Lung (tissue), 12 donors: Measurements from ENCODE around the gene PACS1. TPM values are rescaled to one million over a fixed set of nuclear protein-coding genes. Genes with fewer than 3 reads are reported as not detected.

Experiments used
- ATAC-seq: fragments of 200-7000 bp; cut with Tn5 transposase; one replicate; pipeline ENCODE4 v1.9.1; 2020; ENCODE audit warnings: moderate number of reproducible peaks; ENCODE audit not compliant: insufficient read depth, low FRiP score
- DNase-seq, 3 donors: peaks; one replicate each; pipeline ENCODE4 v3.0.0-alpha.2; 2013 to 2017
- H3K27ac ChIP-seq, 2 donors: one replicate each; pipeline ENCODE4 v1.5.1; 2013; ENCODE audit warnings: mild to moderate bottlenecking in 2 of 2, moderate library complexity in 2 of 2, control low read depth in 1 of 2, inconsistent platforms in 1 of 2, low read depth in 1 of 2, low read length in 1 of 2
- H3K27me3 ChIP-seq, 3 donors: one replicate each; pipeline ENCODE4 v1.5.1; 2013; ENCODE audit warnings: low read length in 2 of 3; ENCODE audit not compliant: control insufficient read depth in 3 of 3, insufficient read depth in 3 of 3
- H3K36me3 ChIP-seq, 4 donors: one replicate each; pipeline ENCODE4 v1.5.1; 2013; ENCODE audit warnings: low read length in 4 of 4, mild to moderate bottlenecking in 1 of 4, moderate library complexity in 1 of 4; ENCODE audit not compliant: control insufficient read depth in 4 of 4, insufficient read depth in 4 of 4
- H3K4me1 ChIP-seq, 5 donors: one replicate each; pipeline ENCODE4 v1.5.1; 2013; ENCODE audit warnings: low read length in 5 of 5, mild to moderate bottlenecking in 2 of 5, moderate library complexity in 1 of 5; ENCODE audit not compliant: control insufficient read depth in 5 of 5, insufficient read depth in 5 of 5
- H3K4me3 ChIP-seq: one replicate; pipeline ENCODE4 v1.5.1; 2013; ENCODE audit warnings: mild to moderate bottlenecking, control low read depth, moderate library complexity
- H3K9ac ChIP-seq, 2 donors: one replicate each; pipeline ENCODE4 v1.5.1; 2013; ENCODE audit warnings: low read length in 2 of 2, control low read depth in 1 of 2; ENCODE audit not compliant: insufficient read depth in 1 of 2
- H3K9me3 ChIP-seq, 4 donors: one replicate each; pipeline ENCODE4 v1.5.1; 2013; ENCODE audit warnings: low read length in 3 of 4, mild to moderate bottlenecking in 1 of 4, moderate library complexity in 1 of 4; ENCODE audit not compliant: control insufficient read depth in 4 of 4, insufficient read depth in 3 of 4
- WGBS, 2 donors: extraction: QIAGEN DNeasy Blood & Tissue Kit; methylation state at CpG; one replicate each; pipeline ENCODE4 v1.1.7; 2013; 5-methylcytosine and 5-hydroxymethylcytosine counted together
- polyA plus RNA-seq, 2 donors: library from polyadenylated mRNA; stranded (reverse); fragments of 200-250 nt; gene quantifications; one replicate each; pipeline ENCODE4 v1.2.1, GENCODE V29; 2013
- total RNA-seq, 2 donors: library from RNA; depleted of rRNA in 1 of 2; stranded (reverse); fragments of >200 nt in 1 of 2; gene quantifications; one replicate each; pipeline ENCODE4 v1.2.1, GENCODE V29; 2014 to 2021
- TF ChIP-seq, protein P1 (sequence below): IDR thresholded peaks from 2 replicates; pipeline ENCODE4 v1.5.1; 2012; ENCODE audit warnings: mild to moderate bottlenecking; ENCODE audit errors: control extremely low read depth, extremely low read depth
- donor health status: control.
- donor health status: control.
- donor health status: Bipolar disorder and iron deficiency.
- donor health status: healthy.
- donor health status: DM: yes; HTN: yes; CAD: no.

The PACS1 gene
- total and polyA plus RNA-seq, 4 donors = 22.2 to 48.8 (median 34.7) TPM

DNA sequence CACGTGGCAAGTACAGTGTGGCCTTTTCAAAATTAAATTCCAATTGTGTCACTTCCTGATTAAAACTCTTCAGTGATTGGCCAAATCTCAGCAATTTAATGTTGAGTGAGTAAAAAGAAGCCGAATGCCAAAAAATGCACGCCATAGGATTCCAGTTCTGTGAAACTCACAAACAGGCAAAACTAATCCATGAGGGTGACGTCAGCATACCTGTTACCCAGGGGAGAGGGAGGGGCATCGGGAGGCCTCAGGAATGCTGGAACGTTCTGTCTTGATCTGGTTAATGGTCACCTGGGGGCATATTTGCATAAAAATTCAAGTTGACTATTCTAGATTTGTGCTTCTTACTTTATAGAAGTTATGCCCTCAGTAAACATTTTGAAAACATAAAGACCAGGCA is 158.4 kb downstream of the PACS1 start:
- no peak overlapping the region for H3K9ac ChIP-seq
- peak; percentile 53 for ATAC-seq
- no peaks in the 10 kb centered on the region for H3K27me3 ChIP-seq
- H3K9me3 ChIP-seq = no peaks in the 10 kb centered on the region
- no peak overlapping the region for H3K4me3 ChIP-seq
- 66 to 86% methylated on average over 6 of the region's 6 CpGs for WGBS, 2 donors
- peak; percentile 51 to 71 (median 57) for DNase-seq
- H3K27ac ChIP-seq = peak overlapping the region in 1 of 2 donors; percentile 71
- TF ChIP-seq, protein P1, sequence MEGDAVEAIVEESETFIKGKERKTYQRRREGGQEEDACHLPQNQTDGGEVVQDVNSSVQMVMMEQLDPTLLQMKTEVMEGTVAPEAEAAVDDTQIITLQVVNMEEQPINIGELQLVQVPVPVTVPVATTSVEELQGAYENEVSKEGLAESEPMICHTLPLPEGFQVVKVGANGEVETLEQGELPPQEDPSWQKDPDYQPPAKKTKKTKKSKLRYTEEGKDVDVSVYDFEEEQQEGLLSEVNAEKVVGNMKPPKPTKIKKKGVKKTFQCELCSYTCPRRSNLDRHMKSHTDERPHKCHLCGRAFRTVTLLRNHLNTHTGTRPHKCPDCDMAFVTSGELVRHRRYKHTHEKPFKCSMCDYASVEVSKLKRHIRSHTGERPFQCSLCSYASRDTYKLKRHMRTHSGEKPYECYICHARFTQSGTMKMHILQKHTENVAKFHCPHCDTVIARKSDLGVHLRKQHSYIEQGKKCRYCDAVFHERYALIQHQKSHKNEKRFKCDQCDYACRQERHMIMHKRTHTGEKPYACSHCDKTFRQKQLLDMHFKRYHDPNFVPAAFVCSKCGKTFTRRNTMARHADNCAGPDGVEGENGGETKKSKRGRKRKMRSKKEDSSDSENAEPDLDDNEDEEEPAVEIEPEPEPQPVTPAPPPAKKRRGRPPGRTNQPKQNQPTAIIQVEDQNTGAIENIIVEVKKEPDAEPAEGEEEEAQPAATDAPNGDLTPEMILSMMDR = no peak
- H3K4me1 ChIP-seq = no peaks in the 10 kb centered on the region
- H3K36me3 ChIP-seq = peaks cover 4 to 44% (median 22%) of the 10 kb centered on the region in 4 donors

DNA sequence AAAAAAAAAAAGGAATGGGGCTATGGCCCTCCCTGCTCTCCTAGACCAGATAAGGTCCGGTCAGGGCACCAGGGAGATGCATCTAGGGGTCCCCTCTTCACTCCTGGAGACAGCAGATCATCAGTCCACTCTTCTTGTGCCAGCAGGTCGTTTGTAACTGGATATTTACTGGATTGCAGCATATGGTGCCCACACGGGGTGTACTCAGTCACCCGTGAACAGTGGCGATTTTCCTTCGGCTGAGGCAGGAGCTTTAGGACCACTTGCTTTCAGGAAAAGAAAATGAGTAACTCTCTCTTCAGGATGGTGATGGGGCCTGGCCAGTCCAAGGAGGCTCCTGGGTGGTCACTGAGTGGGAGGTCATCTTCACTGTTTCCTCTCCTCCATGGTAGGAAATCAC is 160.1 kb downstream of the PACS1 start:
- no peak overlapping the region for H3K9ac ChIP-seq
- TF ChIP-seq, protein P1 = no peak
- peaks cover 12 to 52% (median 25%) of the 10 kb centered on the region in 4 donors for H3K36me3 ChIP-seq
- no peaks in the 10 kb centered on the region for H3K9me3 ChIP-seq
- WGBS, 2 donors = 89 to 93% methylated on average over 6 of the region's 6 CpGs
- ATAC-seq (no peak), DNase-seq (no peak)
- H3K27ac ChIP-seq = no peak overlapping the region
- no peaks in the 10 kb centered on the region for H3K4me1 ChIP-seq
- H3K4me3 ChIP-seq = no peak overlapping the region
- no peaks in the 10 kb centered on the region for H3K27me3 ChIP-seq

DNA sequence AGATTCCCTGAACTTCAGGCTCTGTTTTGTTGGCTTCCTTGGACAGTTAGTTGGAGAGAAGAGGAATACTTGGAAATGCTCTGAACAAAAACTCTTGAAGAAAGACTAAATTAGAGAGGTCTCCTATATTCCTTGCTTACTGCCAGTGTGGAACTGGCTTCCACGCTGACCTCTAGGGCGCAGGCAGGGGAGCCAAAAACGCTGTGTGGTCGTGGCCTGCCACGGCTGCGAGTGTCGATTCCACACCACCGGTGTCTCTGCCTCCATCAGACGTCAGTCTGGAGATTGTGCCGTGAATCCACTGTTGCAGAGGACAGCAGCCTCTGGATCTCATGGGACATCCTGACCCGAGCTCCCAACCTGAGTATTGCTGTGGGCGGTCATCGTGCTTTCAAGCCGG is 160.9 kb downstream of the PACS1 start:
- no peaks in the 10 kb centered on the region for H3K9me3 ChIP-seq
- TF ChIP-seq, protein P1 = no peak
- H3K9ac ChIP-seq = no peak overlapping the region
- 94 to 96% methylated on average over 14 of the region's 14 CpGs for WGBS, 2 donors
- H3K27me3 ChIP-seq = no peaks in the 10 kb centered on the region
- ATAC-seq = no peak
- H3K27ac ChIP-seq = no peak overlapping the region
- no peaks in the 10 kb centered on the region for H3K4me1 ChIP-seq
- no peak for DNase-seq
- no peak overlapping the region for H3K4me3 ChIP-seq
- H3K36me3 ChIP-seq = peaks cover 12 to 59% (median 25%) of the 10 kb centered on the region in 4 donors

DNA sequence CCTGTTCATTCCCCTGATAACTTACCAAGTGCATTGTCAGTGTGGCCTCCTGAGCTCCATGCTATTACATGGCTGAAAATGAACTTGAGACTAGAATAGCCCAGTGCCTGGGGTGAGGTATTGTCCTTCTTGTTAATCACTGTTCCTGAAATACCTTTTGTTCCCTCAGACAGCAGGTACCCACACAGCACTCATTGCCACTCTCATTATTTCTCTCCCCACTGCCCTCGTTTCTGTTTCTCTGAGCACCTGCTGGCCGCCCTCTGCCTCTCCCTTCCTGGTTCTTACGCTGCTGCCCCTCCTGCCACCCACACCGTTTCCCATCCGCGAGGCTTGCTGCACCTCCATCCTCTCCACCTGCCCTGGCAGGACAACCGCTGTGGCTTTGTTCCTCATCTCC is 161.5 kb downstream of the PACS1 start:
- Histone ChIP-seq H3K27me3 (no peaks in the 10 kb centered on the region), H3K9me3 (no peaks in the 10 kb centered on the region), H3K4me1 (no peaks in the 10 kb centered on the region), H3K36me3 (peaks cover 12 to 62% (median 24%) of the 10 kb centered on the region in 4 donors), H3K4me3 (no peak overlapping the region), H3K27ac (no peak overlapping the region), H3K9ac (no peak overlapping the region)
- no peak for ATAC-seq
- TF ChIP-seq, protein P1 = no peak
- 92 to 95% methylated on average over 7 of the region's 7 CpGs for WGBS, 2 donors
- no peak for DNase-seq
